Panc1 (cell line): ENCODE measurements around the gene IFNAR1. TPM values are rescaled to one million over a fixed set of nuclear protein-coding genes. Genes with fewer than 3 reads are reported as not detected.

Experiments used
- ATAC-seq: fragments of 200-7000 bp; cut with Tn5 transposase; 2 replicates; pipeline ENCODE4 v1.9.1; 2020; ENCODE audit warnings: mild to moderate bottlenecking, moderate library complexity
- BruUV-seq: library from RNA; stranded (reverse); fragments of 400-500 nt; replicated peaks from 2 replicates; lab custom pipeline; 2021; lab: Mats Ljungman, UMichigan
- CTCF ChIA-PET: fragments of 300-600 bp; sonication (Branson Sonifier 250); formaldehyde crosslinking; loops from one replicate; lab custom pipeline; 2022; ENCODE audit warnings: antibody characterized with exemption; lab: Charles Lee
- POLR2A ChIA-PET: fragments of 300-600 bp; sonication (Branson Sonifier 250); formaldehyde crosslinking; loops from one replicate; lab custom pipeline; 2022; ENCODE audit warnings: antibody characterized with exemption; lab: Charles Lee
- DNase-seq: peaks from one replicate; pipeline ENCODE4 v3.0.0-alpha.2; 2010; ENCODE audit warnings: low read depth, low spot score
- H3K27ac ChIP-seq: 2 replicates; pipeline ENCODE4 v1.5.1; 2011; ENCODE audit warnings: mild to moderate bottlenecking, low read length, inconsistent platforms
- H3K27me3 ChIP-seq: fragments of 200-500 bp; sonication (Bioruptor generic); 2 replicates; pipeline ENCODE4 v1.6.0; 2014; ENCODE audit warnings: low read length, inconsistent platforms; ENCODE audit not compliant: control insufficient read depth, insufficient read depth
- H3K36me3 ChIP-seq: fragments of 200-500 bp; sonication (Bioruptor generic); 2 replicates; pipeline ENCODE4 v1.5.1; 2014; ENCODE audit warnings: inconsistent platforms, mild to moderate bottlenecking, low read length, moderate library complexity; ENCODE audit not compliant: control insufficient read depth, insufficient read depth
- H3K4me1 ChIP-seq: 2 replicates; pipeline ENCODE4 v1.5.1; 2011; ENCODE audit warnings: inconsistent platforms, mild to moderate bottlenecking, low read length, moderate library complexity; ENCODE audit not compliant: control insufficient read depth, insufficient read depth
- H3K4me3 ChIP-seq, 2 experiments: 2 replicates each; pipeline ENCODE4 v1.5.1; 2011 to 2012; ENCODE audit warnings: low read depth in 2 of 2, low read length in 2 of 2, mild to moderate bottlenecking in 2 of 2, inconsistent platforms in 1 of 2, moderate library complexity in 1 of 2
- H3K9me3 ChIP-seq: fragments of 200-500 bp; sonication (Bioruptor generic); 2 replicates; pipeline ENCODE4 v1.5.1; 2014; ENCODE audit warnings: low read depth, mild to moderate bottlenecking, inconsistent platforms, low read length, moderate library complexity; ENCODE audit not compliant: control insufficient read depth, insufficient read depth
- POLR2AphosphoS5 ChIP-seq: IDR thresholded peaks from 2 replicates; pipeline ENCODE4 v1.6.1; 2012; ENCODE audit warnings: mild to moderate bottlenecking, low read depth, low read length, moderate library complexity
- SIN3A ChIP-seq: IDR thresholded peaks from 2 replicates; pipeline ENCODE4 v1.6.1; 2012; ENCODE audit warnings: low read depth, mild to moderate bottlenecking, low read length, moderate library complexity, borderline replicate concordance; ENCODE audit not compliant: insufficient read depth
- TCF7L2 ChIP-seq: IDR thresholded peaks from 2 replicates; pipeline ENCODE4 v1.6.1; 2011; ENCODE audit warnings: mild to moderate bottlenecking, low read depth, low read length, inconsistent platforms
- in situ Hi-C: cut with HindIII; loops from 2 replicates; pipeline ENCODE4 v1.10.0; 2016; ENCODE audit warnings: low sequenced_read_pairs, low pct_unique_long_range_greater_than_20kb
- intact Hi-C: fragments of 100-400 bp; cut with micrococcal nuclease; formaldehyde crosslinking; loops from one replicate; pipeline ENCODE4 v1.10.0; 2022; ENCODE audit not compliant: unreplicated experiment
- total RNA-seq: library from RNA; stranded (reverse); gene quantifications from one replicate; pipeline ENCODE4 v1.2.1, GENCODE V29; 2021; ENCODE audit not compliant: unreplicated experiment
- TF ChIP-seq, protein P1 (sequence below), 2 experiments: IDR thresholded peaks; 2 replicates each; pipeline ENCODE4 v1.6.1; 2011 to 2012; ENCODE audit warnings: low read depth in 2 of 2, control low read depth in 1 of 2, low read length in 1 of 2, mild to moderate bottlenecking in 1 of 2, moderate library complexity in 1 of 2; ENCODE audit not compliant: insufficient read depth in 1 of 2
- TF ChIP-seq, protein P2 (sequence below): fragments of 450-650 bp; IDR thresholded peaks from 2 replicates; pipeline ENCODE4 v1.5.1; 2017; ENCODE audit warnings: mild to moderate bottlenecking

IFNAR1 gene
- total RNA-seq, 1 experiment from 2014 or later = 23.8 TPM

DNA sequence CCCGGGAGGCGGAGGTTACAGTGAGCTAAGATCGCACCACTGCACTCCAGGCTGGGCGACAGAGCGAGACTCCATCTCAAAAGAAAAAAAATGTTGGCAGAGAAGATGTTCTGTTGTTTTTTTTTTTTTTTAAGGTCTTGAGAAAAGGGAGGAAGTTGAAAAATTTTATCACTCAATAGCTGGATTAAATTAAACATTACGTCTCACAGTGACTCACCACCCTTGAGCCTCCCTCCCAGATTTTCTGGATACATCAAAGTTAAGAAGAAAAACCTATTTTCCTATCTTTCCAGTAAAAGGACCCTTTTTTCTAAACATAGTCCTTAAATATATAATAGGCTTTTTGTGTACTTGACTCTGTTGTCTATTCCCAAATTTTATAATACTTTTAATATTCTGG lies 35.5 kb downstream of the IFNAR1 start:
- Histone ChIP-seq H3K27ac (no peak overlapping the region), H3K27me3 (no peaks in the 10 kb centered on the region), H3K36me3 (peaks cover 4% of the 10 kb centered on the region; the same call in 1 of the 2 replicates), H3K4me3 (no peak overlapping the region), H3K4me1 (no peaks in the 10 kb centered on the region), H3K9me3 (no peaks in the 10 kb centered on the region)
- BruUV-seq = no TSS peak
- intact Hi-C loops = loop anchor here (5.0 kb wide), 1 partner anchor 163 kb away; no protein-coding TSS in a partner anchor
- CTCF ChIA-PET = interaction anchor here (1.2 to 2.9 kb wide), 3 partner anchors 131 to 163 kb away, joined by 4 to 7 read pairs (median 4); partner anchors contain the start of gene DNAJC28
- POLR2A ChIA-PET = no interaction called here
- TF ChIP-seq POLR2AphosphoS5 (no peak), TCF7L2 (no peak), SIN3A (no peak)
- TF ChIP-seq, protein P1, sequence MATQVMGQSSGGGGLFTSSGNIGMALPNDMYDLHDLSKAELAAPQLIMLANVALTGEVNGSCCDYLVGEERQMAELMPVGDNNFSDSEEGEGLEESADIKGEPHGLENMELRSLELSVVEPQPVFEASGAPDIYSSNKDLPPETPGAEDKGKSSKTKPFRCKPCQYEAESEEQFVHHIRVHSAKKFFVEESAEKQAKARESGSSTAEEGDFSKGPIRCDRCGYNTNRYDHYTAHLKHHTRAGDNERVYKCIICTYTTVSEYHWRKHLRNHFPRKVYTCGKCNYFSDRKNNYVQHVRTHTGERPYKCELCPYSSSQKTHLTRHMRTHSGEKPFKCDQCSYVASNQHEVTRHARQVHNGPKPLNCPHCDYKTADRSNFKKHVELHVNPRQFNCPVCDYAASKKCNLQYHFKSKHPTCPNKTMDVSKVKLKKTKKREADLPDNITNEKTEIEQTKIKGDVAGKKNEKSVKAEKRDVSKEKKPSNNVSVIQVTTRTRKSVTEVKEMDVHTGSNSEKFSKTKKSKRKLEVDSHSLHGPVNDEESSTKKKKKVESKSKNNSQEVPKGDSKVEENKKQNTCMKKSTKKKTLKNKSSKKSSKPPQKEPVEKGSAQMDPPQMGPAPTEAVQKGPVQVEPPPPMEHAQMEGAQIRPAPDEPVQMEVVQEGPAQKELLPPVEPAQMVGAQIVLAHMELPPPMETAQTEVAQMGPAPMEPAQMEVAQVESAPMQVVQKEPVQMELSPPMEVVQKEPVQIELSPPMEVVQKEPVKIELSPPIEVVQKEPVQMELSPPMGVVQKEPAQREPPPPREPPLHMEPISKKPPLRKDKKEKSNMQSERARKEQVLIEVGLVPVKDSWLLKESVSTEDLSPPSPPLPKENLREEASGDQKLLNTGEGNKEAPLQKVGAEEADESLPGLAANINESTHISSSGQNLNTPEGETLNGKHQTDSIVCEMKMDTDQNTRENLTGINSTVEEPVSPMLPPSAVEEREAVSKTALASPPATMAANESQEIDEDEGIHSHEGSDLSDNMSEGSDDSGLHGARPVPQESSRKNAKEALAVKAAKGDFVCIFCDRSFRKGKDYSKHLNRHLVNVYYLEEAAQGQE (IDR thresholded peaks at IDR 0.05; ENCODE audit: insufficient read depth in 1 of 2, low read depth in 2 of 2, low read length in 1 of 2) = no peak
- TF ChIP-seq, protein P2, sequence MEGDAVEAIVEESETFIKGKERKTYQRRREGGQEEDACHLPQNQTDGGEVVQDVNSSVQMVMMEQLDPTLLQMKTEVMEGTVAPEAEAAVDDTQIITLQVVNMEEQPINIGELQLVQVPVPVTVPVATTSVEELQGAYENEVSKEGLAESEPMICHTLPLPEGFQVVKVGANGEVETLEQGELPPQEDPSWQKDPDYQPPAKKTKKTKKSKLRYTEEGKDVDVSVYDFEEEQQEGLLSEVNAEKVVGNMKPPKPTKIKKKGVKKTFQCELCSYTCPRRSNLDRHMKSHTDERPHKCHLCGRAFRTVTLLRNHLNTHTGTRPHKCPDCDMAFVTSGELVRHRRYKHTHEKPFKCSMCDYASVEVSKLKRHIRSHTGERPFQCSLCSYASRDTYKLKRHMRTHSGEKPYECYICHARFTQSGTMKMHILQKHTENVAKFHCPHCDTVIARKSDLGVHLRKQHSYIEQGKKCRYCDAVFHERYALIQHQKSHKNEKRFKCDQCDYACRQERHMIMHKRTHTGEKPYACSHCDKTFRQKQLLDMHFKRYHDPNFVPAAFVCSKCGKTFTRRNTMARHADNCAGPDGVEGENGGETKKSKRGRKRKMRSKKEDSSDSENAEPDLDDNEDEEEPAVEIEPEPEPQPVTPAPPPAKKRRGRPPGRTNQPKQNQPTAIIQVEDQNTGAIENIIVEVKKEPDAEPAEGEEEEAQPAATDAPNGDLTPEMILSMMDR = no peak
- in situ Hi-C loops = no loop called here
- DNase-seq = no peak
- no peak for ATAC-seq

DNA sequence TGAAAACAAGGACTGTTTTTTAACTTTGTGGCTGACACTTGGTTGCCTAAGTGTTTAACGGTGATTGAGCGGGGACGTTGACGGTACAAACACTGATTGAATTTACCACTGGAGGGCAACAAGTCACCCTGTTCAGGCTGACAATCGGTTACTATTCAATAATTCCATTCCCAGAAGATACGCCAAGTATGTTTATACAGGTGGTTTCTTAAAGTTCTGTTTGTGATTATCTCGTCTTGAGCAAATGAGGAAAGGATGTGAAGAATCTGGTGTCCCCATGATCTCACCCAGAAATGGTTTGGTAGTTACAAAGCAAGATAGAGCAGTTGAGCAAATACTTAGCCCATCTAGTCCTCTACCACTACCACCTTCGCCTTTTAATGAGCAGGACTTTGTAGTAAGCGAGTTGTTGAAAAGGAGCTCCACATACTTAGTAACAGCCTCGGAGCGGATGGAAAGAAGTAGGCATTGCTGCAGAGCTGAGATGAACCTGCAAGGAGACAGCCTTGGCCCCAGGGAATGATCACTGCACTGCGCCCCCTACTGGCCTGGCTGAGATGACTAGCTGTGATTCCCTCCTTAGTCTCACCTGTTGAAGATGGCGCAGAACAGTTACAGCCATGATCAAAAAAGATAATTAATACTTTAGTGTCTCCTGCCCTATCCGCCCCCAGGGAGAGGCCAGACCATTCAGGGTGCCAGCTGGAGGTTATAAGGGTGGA lies 36.3 kb downstream of the IFNAR1 start:
- ChIA-PET POLR2A (no interaction called here), CTCF (interaction anchor here (0.5 to 2.9 kb wide), 12 partner anchors 11 to 164 kb away, joined by 3 to 13 read pairs (median 4); partner anchors contain the start of genes DNAJC28 and IFNAR1)
- ATAC-seq (peak; percentile 98), DNase-seq (peak; percentile 67)
- Histone ChIP-seq H3K4me1 (no peaks in the 10 kb centered on the region), H3K4me3 (peak overlapping the region; percentile 19 to 46), H3K27me3 (no peaks in the 10 kb centered on the region), H3K36me3 (peaks cover 4% of the 10 kb centered on the region; the same call in 1 of the 2 replicates), H3K27ac (no peak overlapping the region), H3K9me3 (no peaks in the 10 kb centered on the region)
- in situ Hi-C loops (no loop called here), intact Hi-C loops (loop anchor here (1.0 to 5.0 kb wide), 2 partner anchors 84 to 164 kb away; no protein-coding TSS in a partner anchor)
- TF ChIP-seq POLR2AphosphoS5 = no peak
- TF ChIP-seq, protein P2 = peak; percentile 88
- TF ChIP-seq, protein P1 (IDR thresholded peaks at IDR 0.05; ENCODE audit: insufficient read depth in 1 of 2, low read depth in 2 of 2, low read length in 1 of 2) = no peak
- no peak for TF ChIP-seq SIN3A
- TF ChIP-seq TCF7L2 = no peak
- BruUV-seq = no TSS peak
